Brain microvascular endothelial cell (primary cell): Measurements from ENCODE around the gene ARHGAP22.

Experiments
- DNase-seq: peaks from one replicate; pipeline ENCODE4 v3.0.0-alpha.2; 2020
- H3K27ac ChIP-seq: fragments of 250-450 bp; sonication (Bioruptor Pico); 2 replicates; pipeline ENCODE4 v1.5.1; 2020; ENCODE audit warnings: mild to moderate bottlenecking, moderate library complexity
- H3K27me3 ChIP-seq: fragments of 250-450 bp; sonication (Bioruptor Pico); replicated peaks from 2 replicates; pipeline ENCODE4 v1.5.1; 2020; ENCODE audit warnings: mild to moderate bottlenecking
- H3K36me3 ChIP-seq: fragments of 250-450 bp; sonication (Bioruptor Pico); replicated peaks from 2 replicates; pipeline ENCODE4 v1.5.1; 2020; ENCODE audit warnings: mild to moderate bottlenecking
- H3K4me3 ChIP-seq: 2 replicates; pipeline ENCODE4 v1.5.1; 2011; ENCODE audit warnings: low read depth, mild to moderate bottlenecking, control low read depth, low read length, moderate library complexity
- in situ Hi-C: cut with HindIII; loops from 2 replicates; pipeline ENCODE4 v1.10.0; 2017; ENCODE audit warnings: low sequenced_read_pairs, low pct_ligation_motif_present
- TF ChIP-seq, protein P1 (sequence below): IDR thresholded peaks from 2 replicates; pipeline ENCODE4 v1.5.1; 2011; ENCODE audit warnings: low read depth, mild to moderate bottlenecking, moderate library complexity, low read length, control low read depth, inconsistent platforms; ENCODE audit errors: missing control alignments

ARHGAP22 gene

DNA sequence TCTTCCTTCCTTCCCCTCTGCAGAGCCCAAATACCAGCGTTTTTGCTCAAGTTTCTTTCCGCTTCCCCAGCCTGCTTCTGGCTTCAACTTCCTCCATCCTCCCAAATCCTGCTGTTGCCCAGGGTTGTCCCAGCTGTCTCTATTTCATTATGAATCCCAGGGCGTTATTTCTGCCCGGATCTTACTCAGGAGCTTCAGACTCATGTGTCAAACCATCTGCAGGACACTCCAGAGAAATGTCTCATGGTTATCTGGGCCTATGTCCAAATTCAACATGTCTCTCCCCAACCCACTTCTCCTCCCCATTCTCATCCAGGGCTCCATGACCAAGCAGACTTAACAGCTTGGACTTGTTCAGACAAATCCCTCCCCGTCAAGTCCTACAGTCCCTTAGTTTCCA, 15.6 kb downstream of the ARHGAP22 start:
- TF ChIP-seq, protein P1, sequence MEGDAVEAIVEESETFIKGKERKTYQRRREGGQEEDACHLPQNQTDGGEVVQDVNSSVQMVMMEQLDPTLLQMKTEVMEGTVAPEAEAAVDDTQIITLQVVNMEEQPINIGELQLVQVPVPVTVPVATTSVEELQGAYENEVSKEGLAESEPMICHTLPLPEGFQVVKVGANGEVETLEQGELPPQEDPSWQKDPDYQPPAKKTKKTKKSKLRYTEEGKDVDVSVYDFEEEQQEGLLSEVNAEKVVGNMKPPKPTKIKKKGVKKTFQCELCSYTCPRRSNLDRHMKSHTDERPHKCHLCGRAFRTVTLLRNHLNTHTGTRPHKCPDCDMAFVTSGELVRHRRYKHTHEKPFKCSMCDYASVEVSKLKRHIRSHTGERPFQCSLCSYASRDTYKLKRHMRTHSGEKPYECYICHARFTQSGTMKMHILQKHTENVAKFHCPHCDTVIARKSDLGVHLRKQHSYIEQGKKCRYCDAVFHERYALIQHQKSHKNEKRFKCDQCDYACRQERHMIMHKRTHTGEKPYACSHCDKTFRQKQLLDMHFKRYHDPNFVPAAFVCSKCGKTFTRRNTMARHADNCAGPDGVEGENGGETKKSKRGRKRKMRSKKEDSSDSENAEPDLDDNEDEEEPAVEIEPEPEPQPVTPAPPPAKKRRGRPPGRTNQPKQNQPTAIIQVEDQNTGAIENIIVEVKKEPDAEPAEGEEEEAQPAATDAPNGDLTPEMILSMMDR: no peak
- no peak overlapping the region for H3K4me3 ChIP-seq
- peak; percentile 83 for DNase-seq
- H3K27ac ChIP-seq: peak overlapping the region; percentile 68
- no peaks in the 10 kb centered on the region for H3K27me3 ChIP-seq
- in situ Hi-C loops: no loop called here
- peaks cover 3% of the 10 kb centered on the region for H3K36me3 ChIP-seq

DNA sequence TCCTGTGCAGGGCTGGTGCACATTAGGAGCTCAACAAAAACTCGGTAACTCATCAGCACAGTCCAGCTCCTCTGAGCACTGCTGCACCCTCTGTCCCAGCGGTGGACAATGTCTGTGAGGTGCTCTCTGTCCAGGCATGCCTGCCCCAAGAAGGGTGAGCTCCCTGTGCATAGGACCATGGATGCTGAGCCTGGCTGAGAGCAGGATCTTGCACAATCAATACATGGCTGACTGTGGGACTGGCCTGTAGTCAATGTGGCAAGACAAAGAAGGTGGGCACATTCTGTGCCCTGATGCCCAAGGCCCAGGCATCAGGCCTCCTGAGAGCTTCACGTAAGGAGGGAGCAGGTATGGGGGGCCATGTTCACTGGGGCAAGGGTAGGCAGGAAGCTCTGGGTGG, 17.1 kb downstream of the ARHGAP22 start:
- Histone ChIP-seq H3K4me3 (no peak overlapping the region), H3K27ac (no peak overlapping the region)
- in situ Hi-C loops: no loop called here

DNA sequence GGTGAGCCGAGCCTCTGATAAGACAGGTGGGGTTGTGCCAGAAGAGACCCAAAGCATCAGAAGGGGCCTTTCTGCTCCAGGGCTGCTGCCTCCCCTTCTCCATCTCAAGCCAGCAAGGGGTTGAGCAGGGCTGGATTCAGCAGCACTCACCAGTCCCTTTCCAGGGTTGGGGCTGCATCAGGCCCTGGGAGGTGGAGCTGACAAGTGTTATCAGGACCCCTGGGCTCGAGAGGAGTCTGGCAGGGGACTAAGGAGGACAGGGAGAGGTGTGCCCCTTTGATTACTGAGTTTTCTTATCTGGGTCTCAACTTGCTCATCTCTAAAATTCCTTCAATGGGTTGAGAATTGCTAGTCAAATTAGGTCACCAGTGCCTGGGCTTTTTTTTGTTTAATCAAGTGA, 17.8 kb downstream of the ARHGAP22 start:
- Histone ChIP-seq H3K27me3 (no peaks in the 10 kb centered on the region), H3K4me3 (no peak overlapping the region), H3K36me3 (peaks cover 19% of the 10 kb centered on the region), H3K27ac (no peak overlapping the region)
- TF ChIP-seq, protein P1: no peak
- in situ Hi-C loops: no loop called here
- DNase-seq: no peak

More for the DNA sequence above, 17.1 kb downstream of the ARHGAP22 start:
- Histone ChIP-seq H3K36me3 (peaks cover 12% of the 10 kb centered on the region), H3K27me3 (no peaks in the 10 kb centered on the region)
- no peak for DNase-seq
- TF ChIP-seq, protein P1: no peak

DNA sequence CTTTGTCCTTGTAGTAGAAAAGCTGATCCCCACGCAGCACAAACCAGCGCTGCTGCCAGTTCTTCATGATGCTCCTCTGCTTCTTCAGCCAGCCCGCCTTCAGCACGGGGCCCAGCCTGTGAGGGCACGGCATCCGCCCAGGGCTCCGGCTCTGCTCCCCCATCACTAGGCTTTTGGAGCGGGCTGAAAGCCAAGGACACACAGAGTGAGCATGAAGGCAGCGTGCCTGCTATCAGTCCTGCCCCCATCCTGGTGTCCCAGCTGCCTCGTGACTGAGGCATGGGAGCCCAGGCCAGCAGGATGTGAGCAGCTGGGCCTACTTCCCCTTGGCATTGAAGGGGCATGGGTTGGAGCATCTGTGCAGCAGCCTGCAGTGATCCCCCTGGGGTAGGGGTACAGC, 21.9 kb downstream of the ARHGAP22 start:
- in situ Hi-C loops: no loop called here

DNA sequence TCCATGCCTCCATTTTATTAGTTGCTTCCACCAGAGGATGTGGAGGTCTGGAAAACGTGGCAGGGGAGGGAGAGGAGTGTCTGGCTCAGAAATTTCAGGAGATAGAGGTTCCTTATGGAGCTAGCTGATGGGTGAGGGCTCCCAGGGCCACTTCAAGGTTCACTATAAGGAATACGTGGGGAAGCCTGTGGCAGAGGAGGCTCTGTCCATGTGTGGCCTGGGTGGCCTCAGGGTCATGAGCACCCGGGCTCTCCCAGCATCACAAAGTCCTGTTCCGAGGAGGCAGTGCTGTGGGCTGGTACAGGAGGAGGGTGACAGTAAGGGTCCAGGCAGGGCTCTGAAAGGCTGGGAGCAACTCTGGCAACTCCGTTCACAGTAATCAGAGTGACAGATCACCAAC, 24.6 kb downstream of the ARHGAP22 start:
- Histone ChIP-seq H3K27ac (no peak overlapping the region), H3K4me3 (no peak overlapping the region), H3K36me3 (peaks cover 30% of the 10 kb centered on the region), H3K27me3 (no peaks in the 10 kb centered on the region)
- in situ Hi-C loops: no loop called here
- TF ChIP-seq, protein P1: no peak
- no peak for DNase-seq

More for the DNA sequence above, 21.9 kb downstream of the ARHGAP22 start:
- H3K4me3 ChIP-seq: no peak overlapping the region
- H3K27ac ChIP-seq: no peak overlapping the region
- DNase-seq: no peak
- TF ChIP-seq, protein P1: no peak
- H3K27me3 ChIP-seq: no peaks in the 10 kb centered on the region
- H3K36me3 ChIP-seq: peaks cover 30% of the 10 kb centered on the region

DNA sequence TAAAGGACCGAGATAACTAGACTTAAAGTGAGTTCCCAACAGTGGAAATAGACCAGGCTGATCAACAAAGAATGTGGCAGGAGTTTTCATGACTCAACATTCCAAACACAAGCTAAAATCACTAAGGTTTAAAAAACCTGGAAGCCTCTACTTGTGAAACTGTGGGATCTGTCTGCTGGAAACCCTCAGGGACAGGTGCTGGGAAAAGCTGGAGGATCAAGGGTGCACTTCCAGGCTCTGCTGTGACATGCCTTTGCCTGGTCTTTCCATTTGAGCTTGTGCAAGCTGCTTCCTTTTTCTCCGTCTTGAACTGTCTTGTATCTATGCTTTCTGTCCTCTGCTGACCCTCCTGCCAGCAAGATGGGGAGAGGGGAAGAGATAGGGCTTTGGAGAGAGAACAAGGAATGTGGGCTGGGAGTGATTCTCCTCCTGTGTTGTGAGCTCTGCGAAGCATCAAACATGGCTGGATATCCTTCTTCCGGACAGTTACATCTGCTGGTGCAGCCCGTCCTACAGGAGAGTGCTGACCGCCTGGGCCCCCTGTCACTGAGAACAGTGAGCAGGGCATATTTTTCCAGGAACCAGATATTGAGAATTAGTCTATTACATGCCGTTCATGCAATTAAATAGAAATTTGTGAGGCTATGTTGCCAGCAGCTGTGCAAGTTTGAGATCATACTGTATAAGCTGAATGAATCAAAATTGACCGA, 25.5 kb downstream of the ARHGAP22 start:
- no peak overlapping the region for H3K27ac ChIP-seq
- H3K4me3 ChIP-seq: no peak overlapping the region
- H3K27me3 ChIP-seq: no peaks in the 10 kb centered on the region
- TF ChIP-seq, protein P1: no peak
- in situ Hi-C loops: no loop called here
- peaks cover 29% of the 10 kb centered on the region for H3K36me3 ChIP-seq
- peak; percentile 11 for DNase-seq
